OCI-LY3 (cell line): ENCODE measurements around the gene PITX3.
"Not testable (repeated sequence)": the region's sequence is repeated elsewhere in the genome, so short reads cannot be mapped to it uniquely, and the experiment has no call there.

Experiments
- H2AFZ ChIP-seq: fragments of 200-600, 300-600 bp; shearing (Covaris generic); 2 replicates; pipeline ENCODE4 v1.6.0; 2014; ENCODE audit warnings: antibody characterized with exemption, low read depth, low read length
- H3K27ac ChIP-seq: fragments of 200-600, 300-600 bp; sonication (generic); 2 replicates; pipeline ENCODE4 v1.5.1; 2014; ENCODE audit warnings: mild to moderate bottlenecking, low read length, moderate library complexity, mixed read lengths
- H3K27me3 ChIP-seq: fragments of 200-600, 300-600 bp; sonication (generic); 2 replicates; pipeline ENCODE4 v1.6.1; 2014; ENCODE audit warnings: low read depth, low read length, mixed read lengths
- H3K36me3 ChIP-seq: fragments of 200-600, 300-600 bp; sonication (generic); replicated peaks from 2 replicates; pipeline ENCODE3; 2014; ENCODE audit warnings: low read depth, low read length, mixed read lengths
- H3K4me1 ChIP-seq: fragments of 300-600, 200-600 bp; sonication (generic); 2 replicates; pipeline ENCODE4 v1.6.1; 2014; ENCODE audit warnings: low read length, mixed read lengths
- H3K4me2 ChIP-seq: fragments of 200-600, 300-600 bp; sonication (generic); 2 replicates; pipeline ENCODE4 v1.6.1; 2014; ENCODE audit warnings: low read length, mixed read lengths
- H3K4me3 ChIP-seq: fragments of 300-600, 200-600 bp; sonication (generic); 2 replicates; pipeline ENCODE4 v1.5.1; 2014; ENCODE audit warnings: antibody characterized with exemption, mild to moderate bottlenecking, low read length, moderate library complexity
- H3K79me2 ChIP-seq: fragments of 300-600, 200-600 bp; shearing (Covaris generic); 2 replicates; pipeline ENCODE4 v1.6.1; 2014; ENCODE audit warnings: mild to moderate bottlenecking, low read length, mixed read lengths
- H3K9ac ChIP-seq: fragments of 300-600, 200-600 bp; shearing (Covaris generic); 2 replicates; pipeline ENCODE4 v1.6.0; 2014; ENCODE audit warnings: mild to moderate bottlenecking, low read length, moderate library complexity
- H3K9me3 ChIP-seq: fragments of 200-600, 300-600 bp; shearing (Covaris generic); 2 replicates; pipeline ENCODE4 v1.6.1; 2014; ENCODE audit warnings: low read length, mixed read lengths; ENCODE audit not compliant: insufficient read depth
- H4K20me1 ChIP-seq: fragments of 200-600, 300-600 bp; sonication (generic); 2 replicates; pipeline ENCODE4 v1.6.1; 2016; ENCODE audit warnings: low read length, mixed read lengths; ENCODE audit not compliant: insufficient read depth
- EZH2phosphoT487 ChIP-seq: fragments of 200-600 bp; shearing (Covaris generic); IDR thresholded peaks from 2 replicates; pipeline ENCODE4 v1.6.1; 2018; ENCODE audit warnings: antibody characterized with exemption, mixed run types, low read depth
- TF ChIP-seq, protein P1 (sequence below): fragments of 200-600, 300-600 bp; sonication (generic); IDR thresholded peaks from 2 replicates; pipeline ENCODE4 v1.5.1; 2014; ENCODE audit warnings: antibody characterized with exemption, low read length, low read depth

PITX3 gene

DNA sequence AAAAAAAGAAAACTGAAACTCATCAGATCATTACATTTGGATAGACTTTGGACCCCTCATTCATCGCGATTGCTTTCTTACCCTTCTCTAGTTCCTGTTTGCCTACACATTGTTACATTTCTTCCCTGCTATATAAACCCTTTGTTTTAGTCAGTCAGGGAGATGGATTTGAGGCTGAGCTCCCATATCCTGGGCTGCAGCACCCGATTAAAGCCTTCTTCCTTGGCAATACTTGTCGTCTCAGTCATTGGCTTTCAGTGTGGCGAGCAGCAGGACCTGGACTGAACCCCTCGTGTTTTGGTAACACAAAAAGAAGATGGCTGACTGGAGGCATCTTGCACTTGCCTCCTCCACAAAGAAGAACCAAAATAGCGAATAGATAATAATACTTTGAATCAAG is 49.4 kb downstream of the PITX3 start:
- Histone ChIP-seq H3K4me2 (no peak overlapping the region), H4K20me1 (no peaks in the 10 kb centered on the region), H3K27ac (no peak overlapping the region), H3K9me3 (no peaks in the 10 kb centered on the region), H3K4me1 (peaks cover 6% of the 10 kb centered on the region), H2AFZ (no peak overlapping the region), H3K79me2 (no peaks in the 10 kb centered on the region), H3K4me3 (no peak overlapping the region), H3K27me3 (no peaks in the 10 kb centered on the region), H3K36me3 (no peaks in the 10 kb centered on the region), H3K9ac (no peak overlapping the region)
- TF ChIP-seq EZH2phosphoT487: no peak
- TF ChIP-seq, protein P1, sequence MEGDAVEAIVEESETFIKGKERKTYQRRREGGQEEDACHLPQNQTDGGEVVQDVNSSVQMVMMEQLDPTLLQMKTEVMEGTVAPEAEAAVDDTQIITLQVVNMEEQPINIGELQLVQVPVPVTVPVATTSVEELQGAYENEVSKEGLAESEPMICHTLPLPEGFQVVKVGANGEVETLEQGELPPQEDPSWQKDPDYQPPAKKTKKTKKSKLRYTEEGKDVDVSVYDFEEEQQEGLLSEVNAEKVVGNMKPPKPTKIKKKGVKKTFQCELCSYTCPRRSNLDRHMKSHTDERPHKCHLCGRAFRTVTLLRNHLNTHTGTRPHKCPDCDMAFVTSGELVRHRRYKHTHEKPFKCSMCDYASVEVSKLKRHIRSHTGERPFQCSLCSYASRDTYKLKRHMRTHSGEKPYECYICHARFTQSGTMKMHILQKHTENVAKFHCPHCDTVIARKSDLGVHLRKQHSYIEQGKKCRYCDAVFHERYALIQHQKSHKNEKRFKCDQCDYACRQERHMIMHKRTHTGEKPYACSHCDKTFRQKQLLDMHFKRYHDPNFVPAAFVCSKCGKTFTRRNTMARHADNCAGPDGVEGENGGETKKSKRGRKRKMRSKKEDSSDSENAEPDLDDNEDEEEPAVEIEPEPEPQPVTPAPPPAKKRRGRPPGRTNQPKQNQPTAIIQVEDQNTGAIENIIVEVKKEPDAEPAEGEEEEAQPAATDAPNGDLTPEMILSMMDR: no peak

DNA sequence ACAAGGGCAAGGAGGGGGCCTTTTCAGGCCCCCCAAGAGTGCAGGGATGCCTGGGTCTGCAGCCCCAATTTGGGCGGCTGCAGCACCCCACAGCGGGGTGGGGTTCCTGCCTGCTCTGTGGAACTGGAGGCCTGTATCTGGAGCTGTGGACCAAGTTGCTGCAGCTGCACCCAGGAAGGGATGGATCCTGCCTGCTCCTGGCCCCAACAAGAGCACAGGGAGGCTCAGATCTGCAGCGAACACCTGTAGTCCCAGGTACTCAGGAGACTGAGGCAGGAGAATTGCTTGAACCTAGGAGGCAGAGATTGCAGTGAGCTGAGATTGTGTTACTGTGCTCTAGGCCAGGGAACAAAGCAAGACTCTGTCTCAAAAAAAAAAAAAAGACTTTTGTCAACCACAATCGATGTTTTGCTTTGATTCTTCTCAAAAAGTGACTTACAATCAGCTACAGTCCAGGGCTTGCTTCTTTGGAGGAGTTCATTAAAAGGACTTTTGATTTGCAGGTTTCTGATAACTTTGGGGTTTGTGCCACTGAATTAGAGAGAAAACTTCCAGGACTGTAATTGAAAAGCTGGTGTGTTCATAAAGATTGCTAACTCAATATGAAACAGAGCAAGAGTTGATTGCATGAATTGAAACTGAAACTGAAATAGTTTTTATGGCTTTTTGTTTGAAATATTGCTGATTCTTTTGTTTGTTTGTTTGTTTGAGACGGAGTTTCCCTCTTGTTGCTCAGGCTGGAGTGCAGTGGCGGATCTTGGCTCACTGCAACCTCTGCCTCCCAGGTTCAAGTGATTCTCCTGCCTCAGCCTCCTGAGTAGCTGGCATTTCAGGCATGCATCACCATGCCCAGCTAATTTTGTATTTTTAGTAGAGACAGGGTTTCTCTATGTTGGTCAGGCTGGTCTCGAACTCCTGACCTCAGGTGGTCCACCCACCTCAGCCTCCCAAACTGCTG is 52.1 kb downstream of the PITX3 start:
- Histone ChIP-seq H2AFZ (0 out of 2 replicates have a peak overlapping the region, but pooled peaks have one; percentile 54), H3K4me3 (0 out of 2 replicates have a peak overlapping the region, but pooled peaks have one; percentile 33), H3K4me2 (peak overlapping the region; percentile 40)
- not testable (repeated sequence) for H4K20me1 ChIP-seq, H3K36me3 ChIP-seq, H3K4me1 ChIP-seq, H3K27ac ChIP-seq, H3K9ac ChIP-seq, H3K27me3 ChIP-seq, H3K9me3 ChIP-seq, H3K79me2 ChIP-seq

DNA sequence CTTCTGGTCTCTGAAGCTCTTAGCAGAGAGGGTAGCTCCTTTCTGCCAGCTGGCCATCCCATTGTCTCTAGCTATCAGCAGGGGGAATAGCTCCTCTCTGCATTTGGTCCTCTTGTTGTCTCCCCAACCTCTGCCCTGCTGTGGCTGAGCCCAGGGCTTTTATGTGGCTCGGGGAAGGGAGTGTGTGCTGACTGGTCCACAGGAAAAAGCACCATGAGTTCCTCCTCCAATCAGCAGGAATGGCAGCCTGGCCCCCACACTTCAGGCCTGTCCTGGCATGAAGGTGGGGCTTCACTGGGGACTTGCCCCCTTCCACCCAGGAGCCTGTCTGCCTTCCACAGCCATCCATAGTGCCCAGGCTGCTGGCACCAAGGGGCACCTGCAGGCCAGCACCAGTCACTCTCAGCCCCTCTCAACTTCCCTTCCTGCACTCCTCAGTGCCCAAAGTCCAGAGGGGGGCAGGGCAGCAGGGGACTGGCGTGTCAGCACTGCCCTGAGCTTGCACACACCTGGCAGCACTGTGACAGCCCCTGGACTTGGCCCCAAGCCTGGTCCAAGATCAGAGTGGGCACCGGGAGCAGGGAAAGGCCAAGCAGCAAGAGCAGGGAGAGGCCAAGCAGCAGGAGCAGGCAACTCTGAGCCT is 52.9 kb downstream of the PITX3 start:
- no peak overlapping the region for H3K27ac ChIP-seq
- H3K79me2 ChIP-seq: no peaks in the 10 kb centered on the region
- no peak overlapping the region for H2AFZ ChIP-seq
- no peaks in the 10 kb centered on the region for H4K20me1 ChIP-seq
- no peak overlapping the region for H3K4me2 ChIP-seq
- no peaks in the 10 kb centered on the region for H3K27me3 ChIP-seq
- no peaks in the 10 kb centered on the region for H3K9me3 ChIP-seq
- no peak overlapping the region for H3K4me3 ChIP-seq
- H3K9ac ChIP-seq: no peak overlapping the region
- H3K36me3 ChIP-seq: no peaks in the 10 kb centered on the region
- H3K4me1 ChIP-seq: peaks cover 6% of the 10 kb centered on the region
- TF ChIP-seq, protein P1: no peak
- TF ChIP-seq EZH2phosphoT487: no peak

DNA sequence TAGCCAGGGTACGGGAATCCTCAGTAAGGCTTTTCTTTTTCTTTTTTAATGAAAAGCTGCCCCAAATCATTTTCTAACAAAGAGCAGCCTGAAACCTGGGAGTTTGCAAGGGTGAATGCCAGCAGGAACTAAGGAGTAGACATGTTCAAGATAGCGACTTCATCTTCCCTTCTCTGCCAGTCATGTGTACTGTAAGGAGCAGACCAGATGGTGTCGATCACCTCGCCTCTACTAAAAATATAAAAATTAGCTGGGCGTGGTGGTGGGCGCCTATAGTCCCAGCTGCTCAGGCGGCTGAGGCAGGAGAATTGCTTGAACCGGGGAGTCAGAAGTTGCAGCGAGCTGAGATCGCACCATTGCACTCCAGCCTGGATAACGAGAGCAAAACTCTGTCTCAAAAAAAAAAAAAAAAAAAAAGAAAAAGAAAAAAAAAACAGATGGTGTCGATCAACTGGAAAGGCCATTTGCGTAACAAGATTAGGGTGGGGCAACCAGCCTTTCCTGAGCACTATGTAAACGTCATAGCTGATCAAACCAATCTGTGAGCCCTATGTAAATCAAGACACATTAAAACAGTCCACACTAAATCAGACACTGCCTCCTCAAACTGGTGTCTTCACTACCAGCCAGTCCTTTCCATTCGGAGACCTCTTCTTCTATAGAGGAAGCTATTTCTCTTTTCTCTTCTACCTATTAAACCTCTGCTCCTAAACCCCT is 55.3 kb downstream of the PITX3 start:
- Histone ChIP-seq H3K36me3 (no peaks in the 10 kb centered on the region), H2AFZ (no peak overlapping the region), H3K9me3 (no peaks in the 10 kb centered on the region), H4K20me1 (no peaks in the 10 kb centered on the region), H3K4me3 (no peak overlapping the region), H3K9ac (no peak overlapping the region), H3K27ac (no peak overlapping the region), H3K4me1 (peaks cover 6% of the 10 kb centered on the region), H3K79me2 (no peaks in the 10 kb centered on the region), H3K27me3 (no peaks in the 10 kb centered on the region), H3K4me2 (no peak overlapping the region)
- TF ChIP-seq, protein P1: no peak
- no peak for TF ChIP-seq EZH2phosphoT487
